Measurements from ENCODE around the gene GAGE13.
"Not testable (repeated sequence)": the region's sequence is repeated elsewhere in the genome, so short reads cannot be mapped to it uniquely, and the experiment has no call there.

GAGE13 gene

DNA sequence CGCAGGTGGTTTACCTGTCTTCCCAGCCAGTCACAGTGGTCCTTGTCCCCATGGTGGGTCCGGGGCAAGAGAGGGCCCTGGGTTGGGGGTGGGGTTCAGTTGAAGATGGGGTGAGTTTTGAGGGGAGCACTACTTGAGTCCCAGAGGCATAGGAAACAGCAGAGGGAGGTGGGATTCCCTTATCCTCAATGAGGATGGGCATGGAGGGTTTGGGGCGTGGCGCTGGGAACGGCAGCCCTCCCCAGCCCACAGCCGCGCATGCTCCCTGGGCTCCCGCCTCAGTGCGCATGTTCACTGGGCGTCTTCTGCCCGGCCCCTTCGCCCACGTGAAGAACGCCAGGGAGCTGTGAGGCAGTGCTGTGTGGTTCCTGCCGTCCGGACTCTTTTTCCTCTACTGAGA is 9.6 kb upstream of the GAGE13 start, which contains the start of gene GAGE12J:
GAGE12J (plus strand) TSS at position 301 of the 400 bp plus-strand sequence. CDS start 1,157 bp downstream, outside the sequence.
- TF ChIP-seq, protein P1, sequence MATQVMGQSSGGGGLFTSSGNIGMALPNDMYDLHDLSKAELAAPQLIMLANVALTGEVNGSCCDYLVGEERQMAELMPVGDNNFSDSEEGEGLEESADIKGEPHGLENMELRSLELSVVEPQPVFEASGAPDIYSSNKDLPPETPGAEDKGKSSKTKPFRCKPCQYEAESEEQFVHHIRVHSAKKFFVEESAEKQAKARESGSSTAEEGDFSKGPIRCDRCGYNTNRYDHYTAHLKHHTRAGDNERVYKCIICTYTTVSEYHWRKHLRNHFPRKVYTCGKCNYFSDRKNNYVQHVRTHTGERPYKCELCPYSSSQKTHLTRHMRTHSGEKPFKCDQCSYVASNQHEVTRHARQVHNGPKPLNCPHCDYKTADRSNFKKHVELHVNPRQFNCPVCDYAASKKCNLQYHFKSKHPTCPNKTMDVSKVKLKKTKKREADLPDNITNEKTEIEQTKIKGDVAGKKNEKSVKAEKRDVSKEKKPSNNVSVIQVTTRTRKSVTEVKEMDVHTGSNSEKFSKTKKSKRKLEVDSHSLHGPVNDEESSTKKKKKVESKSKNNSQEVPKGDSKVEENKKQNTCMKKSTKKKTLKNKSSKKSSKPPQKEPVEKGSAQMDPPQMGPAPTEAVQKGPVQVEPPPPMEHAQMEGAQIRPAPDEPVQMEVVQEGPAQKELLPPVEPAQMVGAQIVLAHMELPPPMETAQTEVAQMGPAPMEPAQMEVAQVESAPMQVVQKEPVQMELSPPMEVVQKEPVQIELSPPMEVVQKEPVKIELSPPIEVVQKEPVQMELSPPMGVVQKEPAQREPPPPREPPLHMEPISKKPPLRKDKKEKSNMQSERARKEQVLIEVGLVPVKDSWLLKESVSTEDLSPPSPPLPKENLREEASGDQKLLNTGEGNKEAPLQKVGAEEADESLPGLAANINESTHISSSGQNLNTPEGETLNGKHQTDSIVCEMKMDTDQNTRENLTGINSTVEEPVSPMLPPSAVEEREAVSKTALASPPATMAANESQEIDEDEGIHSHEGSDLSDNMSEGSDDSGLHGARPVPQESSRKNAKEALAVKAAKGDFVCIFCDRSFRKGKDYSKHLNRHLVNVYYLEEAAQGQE (IDR thresholded peaks at IDR 0.05; ENCODE audit: low read depth) = not testable (repeated sequence)
- not testable (repeated sequence) for TF ChIP-seq TCF12, YY1 (IDR thresholded peaks at IDR 0.05; ENCODE audit: low read depth)
